Activated CD8-positive, alpha-beta memory T cell treated with anti-CD3 and anti-CD28 coated beads, Interleukin-2, amount 50 U/mL, for 1 hour (primary cell): ENCODE results near the gene EPHA1.
"Not testable (repeated sequence)": the region's sequence is repeated elsewhere in the genome, so short reads cannot be mapped to it uniquely, and the experiment has no call there.

Experiments
- DNase-seq: peaks from one replicate; pipeline ENCODE4 v3.0.0-alpha.2; 2020; ENCODE audit errors: extremely low read depth

EPHA1 gene

GRCh38 chr7:143431109-143431508 lies 22.5 kb upstream of the EPHA1 start:
- DNase-seq = no peak

- no peak for DNase-seq
These were observed 21.4 kb upstream of the EPHA1 start for GRCh38 chr7:143429770-143430698.

- no peak for DNase-seq
These were observed 18.0 kb upstream of the EPHA1 start for GRCh38 chr7:143426479-143427142.

- DNase-seq = not testable (repeated sequence)
These were observed 15.8 kb upstream of the EPHA1 start for GRCh38 chr7:143424476-143424875.

- DNase-seq = no peak
These were observed 13.4 kb upstream of the EPHA1 start for GRCh38 chr7:143422033-143422432.

GRCh38 chr7:143420624-143421023 lies 12.0 kb upstream of the EPHA1 start:
- not testable (repeated sequence) for DNase-seq

GRCh38 chr7:143419880-143420279 lies 11.2 kb upstream of the EPHA1 start:
- DNase-seq = no peak

GRCh38 chr7:143418681-143419458 lies 10.2 kb upstream of the EPHA1 start:
- no peak for DNase-seq

- DNase-seq = no peak
These were observed 9.2 kb upstream of the EPHA1 start for GRCh38 chr7:143417734-143418383.

- DNase-seq = no peak
These were observed 8.0 kb upstream of the EPHA1 start for GRCh38 chr7:143416565-143417149.

- no peak for DNase-seq
These were observed 7.2 kb upstream of the EPHA1 start for GRCh38 chr7:143415742-143416397.

GRCh38 chr7:143415209-143415608 lies 6.6 kb upstream of the EPHA1 start:
- not testable (repeated sequence) for DNase-seq

GRCh38 chr7:143413123-143413522 lies 4.5 kb upstream of the EPHA1 start:
- no peak for DNase-seq

- no peak for DNase-seq
These were observed 3.5 kb upstream of the EPHA1 start for GRCh38 chr7:143411976-143412708.

GRCh38 chr7:143410521-143411004 lies 1.9 kb upstream of the EPHA1 start:
- no peak for DNase-seq

- no peak for DNase-seq
These were observed 387 bp downstream of the EPHA1 start for GRCh38 chr7:143408252-143408685.

GRCh38 chr7:143407287-143408251 lies 1.1 kb downstream of the EPHA1 start:
- DNase-seq = no peak

GRCh38 chr7:143406002-143406357 lies 2.7 kb downstream of the EPHA1 start:
- no peak for DNase-seq
